Cardiac fibroblast (primary cell): ENCODE results near the gene PCSK7.

Experiments used
- DNase-seq, 2 donors: peaks; one replicate each; pipeline versions ENCODE4 v3.0.0 to v3.0.0-alpha.2; 2010; ENCODE audit warnings: low read depth in 2 of 2
- H3K4me3 ChIP-seq, 2 donors: replicated peaks in 1 of 2; 1 replicate in 1 of 2; 2 replicates in 1 of 2; pipeline ENCODE4 v1.5.1; 2011; ENCODE audit warnings: low read depth in 2 of 2, low read length in 2 of 2, mild to moderate bottlenecking in 2 of 2, moderate library complexity in 1 of 2
- TF ChIP-seq, protein P1 (sequence below): IDR thresholded peaks from one replicate; pipeline ENCODE4 v1.5.1; 2011; ENCODE audit warnings: low read depth, mild to moderate bottlenecking, low read length, inconsistent platforms

PCSK7 gene

DNA sequence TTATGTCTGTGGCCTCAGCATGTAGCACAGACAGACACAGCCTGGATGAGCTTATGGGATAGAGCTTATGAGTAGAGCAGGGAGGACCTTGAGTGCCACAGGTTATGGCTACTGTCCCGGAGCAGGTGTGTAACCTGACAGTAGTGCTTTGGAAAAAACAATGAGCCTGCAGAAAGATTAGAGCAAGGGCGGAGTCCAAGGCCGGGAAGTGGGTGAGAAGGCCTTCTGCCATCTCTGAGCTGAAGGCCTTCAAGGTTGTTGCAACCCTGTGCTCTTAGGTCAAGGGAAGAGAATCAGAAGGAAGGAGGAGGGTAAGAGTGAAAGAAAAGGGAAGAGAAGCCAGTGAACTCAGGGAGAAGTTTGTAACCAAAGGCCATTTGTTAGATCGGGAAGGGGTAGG is 36.6 kb downstream of the PCSK7 start:
- TF ChIP-seq, protein P1, sequence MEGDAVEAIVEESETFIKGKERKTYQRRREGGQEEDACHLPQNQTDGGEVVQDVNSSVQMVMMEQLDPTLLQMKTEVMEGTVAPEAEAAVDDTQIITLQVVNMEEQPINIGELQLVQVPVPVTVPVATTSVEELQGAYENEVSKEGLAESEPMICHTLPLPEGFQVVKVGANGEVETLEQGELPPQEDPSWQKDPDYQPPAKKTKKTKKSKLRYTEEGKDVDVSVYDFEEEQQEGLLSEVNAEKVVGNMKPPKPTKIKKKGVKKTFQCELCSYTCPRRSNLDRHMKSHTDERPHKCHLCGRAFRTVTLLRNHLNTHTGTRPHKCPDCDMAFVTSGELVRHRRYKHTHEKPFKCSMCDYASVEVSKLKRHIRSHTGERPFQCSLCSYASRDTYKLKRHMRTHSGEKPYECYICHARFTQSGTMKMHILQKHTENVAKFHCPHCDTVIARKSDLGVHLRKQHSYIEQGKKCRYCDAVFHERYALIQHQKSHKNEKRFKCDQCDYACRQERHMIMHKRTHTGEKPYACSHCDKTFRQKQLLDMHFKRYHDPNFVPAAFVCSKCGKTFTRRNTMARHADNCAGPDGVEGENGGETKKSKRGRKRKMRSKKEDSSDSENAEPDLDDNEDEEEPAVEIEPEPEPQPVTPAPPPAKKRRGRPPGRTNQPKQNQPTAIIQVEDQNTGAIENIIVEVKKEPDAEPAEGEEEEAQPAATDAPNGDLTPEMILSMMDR, result no peak
- DNase-seq, result no peak
- no peak overlapping the region for H3K4me3 ChIP-seq

DNA sequence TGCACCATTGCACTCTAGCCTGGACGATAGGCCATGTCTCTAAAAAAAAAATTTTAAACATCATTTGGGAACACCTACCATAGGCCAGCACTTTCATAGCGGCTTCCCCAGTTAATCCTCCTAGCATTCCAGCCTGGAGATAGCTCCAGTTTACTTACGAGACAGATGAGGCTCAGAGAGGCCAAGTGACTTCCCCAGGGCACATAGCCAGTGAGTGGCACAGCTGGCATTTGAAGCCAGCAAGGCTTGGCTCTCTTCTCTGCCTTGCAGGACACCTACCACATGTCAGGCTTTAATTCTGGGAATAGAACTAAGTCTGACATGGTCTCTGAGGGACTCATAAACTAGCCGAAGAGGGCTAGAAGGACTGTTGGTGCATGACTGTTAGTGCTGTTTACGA is 37.6 kb downstream of the PCSK7 start:
- no peak overlapping the region for H3K4me3 ChIP-seq
- TF ChIP-seq, protein P1, result no peak
- no peak for DNase-seq

DNA sequence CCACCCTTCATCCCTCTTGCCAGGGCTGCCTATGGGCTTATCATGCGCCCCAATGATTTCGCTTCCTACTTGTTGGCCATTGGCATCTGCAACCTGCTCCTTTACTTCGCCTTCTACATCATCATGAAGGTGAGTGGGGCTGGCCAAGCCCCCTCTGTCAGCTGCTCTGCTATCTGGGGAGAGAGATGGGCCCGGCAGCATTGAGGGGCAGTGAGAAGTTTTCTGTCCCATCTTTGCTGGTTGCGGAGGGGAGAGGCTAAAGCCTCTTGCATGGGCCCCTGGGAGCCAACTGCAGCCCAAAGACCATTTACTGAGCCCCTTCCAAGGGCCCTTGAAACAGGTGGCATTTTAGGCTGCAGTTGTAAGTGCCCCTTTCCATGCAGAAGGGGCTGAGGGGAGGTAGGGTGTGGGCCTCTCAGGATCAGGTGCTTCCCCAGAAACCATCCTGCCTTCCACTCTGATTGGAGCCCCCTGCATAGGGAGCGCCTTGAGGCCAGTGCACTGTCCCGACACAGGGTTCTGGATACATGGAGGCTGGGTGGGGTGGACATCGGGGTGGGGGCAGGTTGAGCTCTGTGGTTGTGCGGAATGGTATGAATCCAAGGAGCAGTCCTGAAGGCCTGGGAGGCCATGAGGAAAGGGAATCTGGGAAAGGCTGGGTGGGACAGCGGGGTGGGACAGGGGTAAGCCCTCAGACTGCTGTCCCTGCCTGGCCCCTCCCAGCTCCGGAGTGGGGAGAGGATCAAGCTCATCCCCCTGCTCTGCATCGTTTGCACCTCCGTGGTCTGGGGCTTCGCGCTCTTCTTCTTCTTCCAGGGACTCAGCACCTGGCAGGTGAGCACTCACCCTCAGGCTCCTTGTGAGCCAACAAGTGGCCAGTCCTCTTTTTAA is 38.5 kb downstream of the PCSK7 start:
- DNase-seq, result no peak
- H3K4me3 ChIP-seq, result no peak overlapping the region
- TF ChIP-seq, protein P1, result no peak

DNA sequence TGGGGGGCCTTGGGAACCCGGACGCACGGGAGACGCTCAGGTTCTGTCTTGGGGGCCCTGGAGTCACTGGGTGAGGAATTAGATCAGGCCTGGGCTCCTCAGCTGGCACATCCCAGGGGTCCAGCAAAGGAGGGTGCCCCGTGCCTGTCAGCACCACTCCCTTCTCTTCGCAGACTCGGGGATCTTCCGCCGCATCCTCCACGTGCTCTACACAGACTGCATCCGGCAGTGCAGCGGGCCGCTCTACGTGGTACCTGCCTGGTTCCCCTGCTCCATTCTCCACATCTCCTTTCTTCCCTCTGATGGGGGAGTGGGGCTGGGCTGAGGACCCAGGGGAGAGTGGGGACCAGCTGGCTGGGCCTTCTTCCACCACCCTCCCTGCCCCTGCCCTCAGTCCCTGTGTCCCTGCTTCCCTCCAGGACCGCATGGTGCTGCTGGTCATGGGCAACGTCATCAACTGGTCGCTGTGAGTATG is 39.4 kb downstream of the PCSK7 start:
- TF ChIP-seq, protein P1, result no peak
- no peak for DNase-seq
- H3K4me3 ChIP-seq, result no peak overlapping the region

DNA sequence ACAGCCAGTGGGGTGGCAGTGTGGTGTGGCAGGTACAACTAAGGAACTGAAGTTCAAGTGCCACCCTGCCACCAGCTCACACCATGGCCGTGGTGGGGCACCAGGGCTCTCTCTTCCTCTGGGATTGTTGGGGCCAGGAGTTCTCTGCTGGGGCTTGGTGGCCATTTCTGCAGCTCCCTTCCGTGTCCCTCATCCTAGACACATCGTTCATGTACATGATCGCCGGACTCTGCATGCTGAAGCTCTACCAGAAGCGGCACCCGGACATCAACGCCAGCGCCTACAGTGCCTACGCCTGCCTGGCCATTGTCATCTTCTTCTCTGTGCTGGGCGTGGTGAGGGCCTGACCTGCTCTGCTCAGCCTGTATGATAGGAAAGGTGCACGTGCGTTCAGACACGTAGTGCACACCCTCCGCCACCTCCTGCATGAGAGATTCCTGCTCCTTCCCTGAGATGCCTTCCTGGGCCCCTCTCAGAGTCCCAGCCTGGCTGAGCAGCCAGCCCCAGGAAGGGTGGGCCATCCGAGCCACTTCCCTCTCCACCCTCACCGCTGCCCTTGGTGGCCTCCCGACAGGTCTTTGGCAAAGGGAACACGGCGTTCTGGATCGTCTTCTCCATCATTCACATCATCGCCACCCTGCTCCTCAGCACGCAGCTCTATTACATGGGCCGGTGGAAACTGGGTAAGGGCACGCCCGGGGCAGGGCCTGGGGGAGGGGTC is 40.0 kb downstream of the PCSK7 start:
- TF ChIP-seq, protein P1, result no peak
- DNase-seq, result no peak

DNA sequence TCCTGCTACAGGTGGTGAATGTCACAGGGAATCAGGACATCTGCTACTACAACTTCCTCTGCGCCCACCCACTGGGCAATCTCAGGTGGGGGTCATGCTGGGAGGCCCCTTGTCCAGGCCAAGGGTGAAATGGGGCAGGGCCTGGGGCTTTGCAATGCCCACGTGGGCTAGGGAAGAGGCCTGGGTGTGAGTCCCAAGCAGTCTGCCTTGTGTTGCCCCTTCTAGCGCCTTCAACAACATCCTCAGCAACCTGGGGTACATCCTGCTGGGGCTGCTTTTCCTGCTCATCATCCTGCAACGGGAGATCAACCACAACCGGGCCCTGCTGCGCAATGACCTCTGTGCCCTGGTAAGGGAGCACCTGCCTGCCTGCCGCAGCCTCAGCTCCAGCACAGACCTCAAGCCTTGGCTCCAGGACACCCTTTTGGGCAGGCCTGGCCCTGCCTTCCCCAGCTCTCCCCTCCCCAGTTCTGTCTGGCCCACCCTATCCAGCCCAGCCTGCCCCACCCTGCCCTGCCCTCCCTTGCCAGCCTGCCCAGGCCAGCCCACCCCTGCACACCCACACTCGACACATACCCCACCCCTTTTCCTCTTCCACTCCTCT is 41.8 kb downstream of the PCSK7 start:
- TF ChIP-seq, protein P1, result no peak
- no peak overlapping the region for H3K4me3 ChIP-seq
- DNase-seq, result no peak

More for the DNA sequence above, 40.0 kb downstream of the PCSK7 start:
- no peak overlapping the region for H3K4me3 ChIP-seq
